ENCODE results near the gene GPC6. TPM values are rescaled to one million over a fixed set of nuclear protein-coding genes. Genes with fewer than 3 reads are reported as not detected.

Gene GPC6
- polyA plus RNA-seq, 1 donor (not counting 4 experiments of a cell fraction or from before 2014, with no cell fraction given) = 0.42 TPM

- dilution Hi-C loops (cut with MboI; ENCODE audit: extremely low pct_ligation_motif_present, low sequenced_read_pairs) = no loop called here
- DNase-seq (ENCODE audit: low read depth, low spot score) = no peak
- H3K4me2 ChIP-seq (ENCODE audit: control insufficient read depth, extremely low read depth, insufficient read depth, low read depth, low read length) = no peak overlapping the region
Measured at GRCh38 chr13:94073007-94073744, 846.6 kb downstream of the GPC6 start.

GRCh38 chr13:94079876-94080275 is 853.3 kb downstream of the GPC6 start:
- H3K9me3 ChIP-seq (ENCODE audit: control insufficient read depth, low read depth, low read length) = no peaks in the 10 kb centered on the region
- H3K79me2 ChIP-seq (ENCODE audit: control insufficient read depth, insufficient read depth, low read length) = no peaks in the 10 kb centered on the region
- H3K9ac ChIP-seq (ENCODE audit: control insufficient read depth, extremely low read depth, insufficient read depth, low read length) = no peak overlapping the region
- DNase-seq (ENCODE audit: low read depth, low spot score) (no peak), FAIRE-seq (no peak)
- dilution Hi-C loops (cut with MboI; ENCODE audit: extremely low pct_ligation_motif_present, low sequenced_read_pairs) = no loop called here
- H3K4me1 ChIP-seq (ENCODE audit: control insufficient read depth, extremely low read depth, insufficient read depth, low read length) = no peaks in the 10 kb centered on the region
- H3K27me3 ChIP-seq (ENCODE audit: control insufficient read depth, extremely low read depth, insufficient read depth, low read length) = no peaks in the 10 kb centered on the region
- H3K36me3 ChIP-seq (ENCODE audit: control insufficient read depth in 2 of 2, extremely low read depth in 1 of 2, insufficient read depth in 2 of 2, low read length in 2 of 2) = no peaks in the 10 kb centered on the region
- H2AFZ ChIP-seq (ENCODE audit: control insufficient read depth, low read length) = no peak overlapping the region
- H3K4me2 ChIP-seq (ENCODE audit: control insufficient read depth, extremely low read depth, insufficient read depth, low read depth, low read length) = no peak overlapping the region
- H3K27ac ChIP-seq (ENCODE audit: control insufficient read depth, insufficient read depth, low read length) = no peak overlapping the region
- H4K20me1 ChIP-seq (ENCODE audit: control insufficient read depth, extremely low read depth, insufficient read depth, low read length) = no peaks in the 10 kb centered on the region
- H3K4me3 ChIP-seq (ENCODE audit: control insufficient read depth in 2 of 3, extremely low read depth in 1 of 3, insufficient read depth in 2 of 3, low read depth in 1 of 3, low read length in 3 of 3) = no peak overlapping the region
- H3K9me1 ChIP-seq (ENCODE audit: control insufficient read depth, extremely low read depth, insufficient read depth, low read length) = no peaks in the 10 kb centered on the region
- TF ChIP-seq CTCF (optimal IDR thresholded peaks at IDR 0.05 in 1 of 3, IDR thresholded peaks at IDR 0.05 in 1 of 3, conservative IDR thresholded peaks at IDR 0.05 in 1 of 3; ENCODE audit: extremely low read depth in 1 of 3, insufficient read depth in 2 of 3, low read length in 3 of 3) = no peak
- no peak for TF ChIP-seq EZH2 (IDR thresholded peaks at IDR 0.05; ENCODE audit: low read length)

More at GRCh38 chr13:94073007-94073744, 846.6 kb downstream of the GPC6 start:
- Histone ChIP-seq H4K20me1 (ENCODE audit: control insufficient read depth, extremely low read depth, insufficient read depth, low read length) (no peaks in the 10 kb centered on the region), H3K9ac (ENCODE audit: control insufficient read depth, extremely low read depth, insufficient read depth, low read length) (no peak overlapping the region), H3K4me1 (ENCODE audit: control insufficient read depth, extremely low read depth, insufficient read depth, low read length) (no peaks in the 10 kb centered on the region), H3K27me3 (ENCODE audit: control insufficient read depth, extremely low read depth, insufficient read depth, low read length) (no peaks in the 10 kb centered on the region), H3K79me2 (ENCODE audit: control insufficient read depth, insufficient read depth, low read length) (no peaks in the 10 kb centered on the region), H2AFZ (ENCODE audit: control insufficient read depth, low read length) (no peak overlapping the region), H3K4me3 (ENCODE audit: control insufficient read depth in 2 of 3, extremely low read depth in 1 of 3, insufficient read depth in 2 of 3, low read depth in 1 of 3, low read length in 3 of 3) (no peak overlapping the region), H3K9me1 (ENCODE audit: control insufficient read depth, extremely low read depth, insufficient read depth, low read length) (no peaks in the 10 kb centered on the region), H3K9me3 (ENCODE audit: control insufficient read depth, low read depth, low read length) (no peaks in the 10 kb centered on the region), H3K36me3 (ENCODE audit: control insufficient read depth in 2 of 2, extremely low read depth in 1 of 2, insufficient read depth in 2 of 2, low read length in 2 of 2) (no peaks in the 10 kb centered on the region), H3K27ac (ENCODE audit: control insufficient read depth, insufficient read depth, low read length) (no peak overlapping the region)
- TF ChIP-seq EZH2 (IDR thresholded peaks at IDR 0.05; ENCODE audit: low read length) = no peak
- no peak for TF ChIP-seq CTCF (optimal IDR thresholded peaks at IDR 0.05 in 1 of 3, IDR thresholded peaks at IDR 0.05 in 1 of 3, conservative IDR thresholded peaks at IDR 0.05 in 1 of 3; ENCODE audit: extremely low read depth in 1 of 3, insufficient read depth in 2 of 3, low read length in 3 of 3)
- no peak for FAIRE-seq

Measured in keratinocyte (primary cell).